Inflammatory macrophage (primary cell): ENCODE results near the gene RTKN2.

Source experiments
- DNase-seq, 2 donors: peaks; one replicate each; pipeline ENCODE4 v3.0.0-alpha.2; 2020 to 2022

RTKN2 gene

GRCh38 chr10:62171791-62172190 is 96.9 kb downstream of the RTKN2 start:
- no peak for DNase-seq

DNA sequence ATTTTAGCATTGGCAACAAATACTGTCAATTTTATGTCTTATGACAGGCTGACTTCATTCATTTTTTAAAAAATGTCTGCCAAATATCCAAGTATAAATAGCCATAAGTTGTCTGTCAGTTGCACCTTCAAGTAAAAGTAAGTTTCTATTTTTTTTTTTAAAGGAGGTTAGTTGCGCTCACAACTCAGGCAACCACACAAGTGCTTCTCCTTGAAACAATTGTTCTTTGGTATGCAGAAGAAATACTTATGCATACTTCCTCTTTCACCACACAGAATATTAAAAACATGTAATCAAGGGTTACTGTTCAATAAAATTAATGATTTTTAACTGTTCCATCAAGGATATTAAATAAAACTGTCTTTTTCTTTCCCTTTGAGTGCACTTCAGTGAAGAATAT is 97.9 kb downstream of the RTKN2 start:
- DNase-seq = peak in 1 of 2 donors; percentile 21

- peak; percentile 65 to 74 for DNase-seq
Observed at GRCh38 chr10:62166331-62167131, 102.1 kb downstream of the RTKN2 start.

GRCh38 chr10:62165803-62166202 is 102.8 kb downstream of the RTKN2 start:
- DNase-seq = no peak

DNA sequence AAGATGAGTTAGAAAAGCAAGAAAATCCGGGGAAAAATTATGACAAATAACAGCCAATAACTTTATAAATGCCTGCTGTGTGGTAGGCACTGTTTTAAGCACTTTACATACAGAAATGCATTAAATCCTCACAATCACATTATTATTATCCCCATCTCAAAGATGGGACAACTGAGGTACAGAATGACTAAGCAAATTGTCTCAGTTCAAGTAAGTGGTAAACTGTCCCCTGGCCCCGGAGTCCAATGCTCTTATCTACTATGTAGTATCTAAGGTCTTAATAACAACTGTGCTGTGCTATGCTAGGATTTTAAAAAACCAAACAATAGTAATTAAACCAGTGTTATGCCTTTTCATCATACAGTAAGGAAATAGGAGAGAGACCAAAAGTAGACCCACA is 105.6 kb downstream of the RTKN2 start:
- DNase-seq = no peak

DNA sequence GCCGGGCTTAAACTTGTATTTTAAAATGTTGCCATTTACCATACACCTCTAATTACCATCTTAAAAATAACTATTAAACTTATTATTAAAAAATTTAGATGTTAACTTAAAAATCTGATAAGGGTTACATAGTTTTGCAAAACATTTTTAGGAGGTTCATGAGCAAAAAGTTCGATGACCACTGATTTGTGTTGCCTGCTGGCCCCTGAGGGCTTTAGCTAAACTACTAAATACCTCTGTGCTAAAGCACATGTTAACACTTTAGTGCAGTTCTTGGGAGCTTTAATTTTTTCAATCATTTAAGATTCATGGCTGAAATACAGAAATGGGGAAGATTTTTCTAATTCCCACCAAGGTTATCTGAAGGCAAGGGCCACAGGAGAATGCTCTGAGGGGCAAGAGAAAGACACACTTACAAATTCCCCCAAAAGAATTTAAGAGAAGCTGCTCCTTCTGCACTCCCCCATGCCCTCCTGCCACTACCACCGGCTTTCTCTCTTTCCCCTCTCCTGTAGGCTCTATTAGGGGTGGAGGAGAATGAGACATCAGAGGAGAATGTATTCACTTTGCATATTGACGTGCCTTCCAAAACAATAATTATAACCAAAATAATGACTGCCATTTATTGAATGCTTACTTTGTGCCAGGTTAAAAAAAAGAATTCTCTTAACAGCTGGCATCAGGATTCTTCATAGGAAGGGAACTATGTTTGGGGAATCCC is 106.2 kb downstream of the RTKN2 start:
- no peak for DNase-seq

DNA sequence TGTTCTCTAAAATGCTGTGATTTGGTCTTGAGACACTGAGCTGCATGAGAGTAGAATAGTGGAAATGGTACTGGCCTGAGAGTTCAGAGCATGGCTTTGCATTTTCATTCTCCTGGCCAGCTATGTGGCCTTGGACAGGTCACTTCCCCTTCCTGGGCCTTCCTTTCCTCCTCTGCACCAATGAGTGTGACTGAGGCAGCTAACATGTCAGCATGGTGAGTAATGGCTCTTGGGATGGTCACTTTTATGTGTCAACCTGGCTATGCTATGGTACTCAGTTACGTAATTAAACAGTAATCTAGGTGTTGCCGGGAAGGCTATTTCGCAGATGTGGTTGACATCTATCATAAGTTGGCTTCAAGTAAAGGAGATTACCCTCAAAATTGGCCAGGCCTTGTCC is 109.3 kb downstream of the RTKN2 start:
- DNase-seq = peak; percentile 15 to 44

DNA sequence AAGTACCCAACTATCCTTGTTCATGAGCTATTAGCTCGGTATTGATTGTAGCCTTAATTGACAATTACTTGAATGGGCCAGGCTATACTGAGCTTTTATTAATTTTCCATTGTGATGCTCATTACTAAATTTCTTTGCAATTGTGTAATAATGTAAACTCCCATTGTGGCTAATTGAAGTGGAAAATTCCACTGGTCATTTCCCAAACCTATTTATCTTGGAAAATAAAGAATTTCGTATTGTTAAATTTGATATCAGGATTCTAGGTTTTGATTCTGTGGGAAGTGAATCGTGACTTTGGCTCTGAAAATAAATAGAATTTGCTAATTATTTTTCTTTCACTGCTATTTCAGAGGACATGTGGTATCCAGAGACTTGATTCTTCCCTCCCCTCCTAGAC is 111.0 kb downstream of the RTKN2 start:
- DNase-seq = no peak

DNA sequence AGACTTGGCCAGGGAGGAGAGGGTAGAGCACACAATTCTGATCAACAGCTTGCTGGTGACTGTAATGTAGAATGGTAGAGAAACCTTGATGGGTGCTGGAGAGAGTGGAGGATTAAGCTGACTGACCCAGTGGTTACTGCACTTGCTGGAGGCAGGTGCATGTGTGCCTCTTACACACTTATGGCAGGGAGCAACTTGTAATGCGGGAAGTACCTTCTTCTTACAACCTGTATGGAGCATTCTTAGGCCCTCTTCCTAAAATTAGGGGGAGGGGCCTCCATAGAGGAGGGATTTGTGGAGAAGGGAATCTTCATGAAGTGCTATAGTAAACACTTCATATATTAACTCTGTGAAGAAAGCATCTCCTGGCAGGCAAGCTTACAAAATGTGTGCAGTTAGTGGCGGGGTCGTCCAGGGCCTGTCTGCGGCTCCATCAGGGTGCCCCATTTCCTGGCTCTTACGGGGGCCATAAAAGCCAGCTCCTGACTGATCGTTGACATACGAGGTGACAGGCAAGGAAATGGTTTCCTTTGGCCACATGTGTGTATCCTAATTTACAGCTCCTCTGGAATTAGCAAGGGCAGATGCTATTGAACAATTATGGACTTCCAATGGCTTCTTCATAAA is 113.5 kb downstream of the RTKN2 start:
- no peak for DNase-seq

DNA sequence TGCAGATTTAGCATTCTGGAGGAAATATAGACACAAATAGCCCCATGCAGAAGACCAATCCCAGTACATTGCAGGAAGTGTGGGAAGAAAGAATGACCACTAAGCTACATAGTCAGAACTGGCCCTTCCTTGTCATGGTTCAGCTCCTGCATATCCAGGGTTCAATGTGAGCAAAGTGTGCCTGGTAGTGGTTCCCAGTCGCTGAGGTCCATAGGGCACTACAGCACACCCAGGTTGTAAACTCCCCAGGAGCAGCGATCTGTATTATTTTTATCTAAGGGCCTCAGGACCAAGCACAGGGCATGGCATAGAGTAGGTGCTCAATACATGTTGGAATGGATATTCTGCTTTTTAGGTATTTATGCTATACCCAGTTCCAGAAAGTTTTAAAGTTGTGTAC is 114.4 kb downstream of the RTKN2 start:
- no peak for DNase-seq

DNA sequence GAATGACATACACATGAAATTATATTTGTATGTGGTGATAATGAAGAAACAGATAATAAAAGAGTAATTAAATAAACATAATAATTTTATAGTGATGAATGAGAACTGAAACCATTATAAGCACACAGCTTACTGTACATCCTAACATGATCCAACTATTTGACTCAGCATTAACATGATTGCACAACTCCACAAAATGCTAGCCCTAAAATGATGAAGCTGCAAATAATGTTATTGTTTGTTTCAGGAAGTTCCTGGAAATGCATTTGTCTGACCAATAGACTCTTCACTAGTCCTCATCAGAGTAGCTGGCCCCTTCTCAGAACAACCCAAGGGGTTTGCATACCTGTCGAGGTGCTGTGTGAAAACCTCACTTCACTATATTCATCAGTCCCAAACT is 115.5 kb downstream of the RTKN2 start:
- DNase-seq = peak; percentile 72 to 86

DNA sequence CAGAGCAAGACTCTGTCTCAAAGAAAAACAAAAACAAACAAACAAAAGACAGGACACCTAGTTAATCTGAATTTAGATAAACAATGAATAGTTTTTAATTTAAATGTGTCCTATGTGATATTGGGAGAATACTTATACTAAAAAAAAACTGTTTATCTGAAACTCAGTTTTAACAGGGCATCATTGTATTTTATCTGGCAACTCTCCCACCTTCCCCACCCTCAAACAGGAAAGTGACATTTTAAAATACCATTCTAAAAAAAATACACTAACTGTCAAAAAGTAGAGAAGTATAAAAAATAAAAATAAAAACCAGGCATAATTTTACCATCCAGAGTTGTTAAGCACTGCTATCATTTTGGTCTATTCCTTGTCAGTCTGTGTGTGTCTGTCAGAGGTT is 119.0 kb downstream of the RTKN2 start:
- no peak for DNase-seq

GRCh38 chr10:62148155-62148554 is 120.5 kb downstream of the RTKN2 start:
- no peak for DNase-seq

DNA sequence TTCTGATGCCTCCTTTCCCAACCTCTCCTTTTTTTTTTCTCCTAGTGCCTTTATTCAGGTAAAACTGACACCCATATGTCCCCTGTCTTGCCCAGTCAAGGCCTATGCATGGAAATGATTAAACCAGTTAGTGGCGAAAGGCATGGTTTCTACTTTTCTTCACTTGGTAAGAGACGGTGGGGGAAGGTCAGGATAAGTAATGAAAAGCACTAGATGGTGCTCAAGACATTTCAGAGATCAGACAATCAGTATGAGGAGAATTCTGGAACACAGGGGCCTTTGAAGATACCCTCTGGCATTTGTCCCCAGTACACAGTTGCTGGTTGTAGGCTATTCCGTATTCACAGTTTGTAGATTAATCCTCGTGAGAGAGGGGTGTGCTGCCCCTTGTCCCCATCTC is 121.2 kb downstream of the RTKN2 start:
- DNase-seq = no peak

DNA sequence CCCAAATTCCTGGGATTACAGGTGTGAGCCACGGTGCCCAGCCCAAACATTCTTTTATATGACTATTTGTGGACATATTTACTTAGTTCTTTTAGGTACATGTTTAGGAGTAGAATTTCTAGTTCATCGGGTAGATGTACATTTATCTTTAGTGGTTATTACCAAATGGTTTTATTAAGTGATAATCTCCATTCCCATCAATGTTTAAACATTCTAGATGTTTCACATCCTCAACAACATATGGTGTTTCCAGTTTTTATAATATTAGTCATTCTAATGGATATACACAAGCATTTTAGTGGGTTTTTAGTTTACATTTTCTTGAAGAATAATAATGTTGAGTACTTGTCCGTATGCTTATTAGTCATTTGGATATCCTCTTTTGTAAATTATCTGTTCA is 131.7 kb downstream of the RTKN2 start:
- no peak for DNase-seq

DNA sequence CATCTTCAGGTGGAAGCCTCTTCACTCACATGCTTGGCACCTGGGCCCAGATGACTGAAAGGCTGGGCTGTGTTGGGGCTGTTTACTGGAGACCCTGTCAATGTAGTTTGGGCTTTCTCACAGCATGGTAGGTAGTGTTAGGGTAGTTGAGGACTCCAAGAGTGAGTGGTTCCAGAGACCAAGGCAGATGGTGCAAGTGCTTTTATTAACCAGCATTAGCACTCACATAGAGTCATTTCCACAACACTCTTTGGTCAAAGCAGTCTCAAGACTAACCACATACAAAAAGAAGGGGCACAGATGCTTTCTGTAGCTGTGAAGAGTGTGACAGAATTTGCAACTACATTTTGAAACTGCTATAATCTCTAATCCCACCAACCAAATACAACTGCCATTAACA is 135.0 kb downstream of the RTKN2 start:
- DNase-seq = no peak
